A549 (cell line): ENCODE measurements around the gene ITM2B.

Source experiments
- CTCF ChIP-seq: fragments of >200 bp; sonication (Bioruptor Twin); formaldehyde crosslinking; IDR thresholded peaks from 3 replicates; pipeline ENCODE4 v1.5.1; 2016
- EHF ChIP-seq: fragments of 250-450 bp; sonication (Bioruptor Pico); IDR thresholded peaks from 2 replicates; pipeline ENCODE4 v1.5.0; 2020; ENCODE audit warnings: mild to moderate bottlenecking
- HEYL ChIP-seq: fragments of 250-450 bp; sonication (Bioruptor Pico); IDR thresholded peaks from 2 replicates; pipeline ENCODE4 v1.8.0; 2021; ENCODE audit warnings: mild to moderate bottlenecking, moderate library complexity
- KDM1A ChIP-seq: fragments of 200-600 bp; sonication (generic); IDR thresholded peaks from 2 replicates; pipeline ENCODE4 v1.6.1; 2016; ENCODE audit warnings: low read depth, mild to moderate bottlenecking
- MYC ChIP-seq: IDR thresholded peaks from 2 replicates; pipeline ENCODE4 v1.6.1; 2012; ENCODE audit warnings: mild to moderate bottlenecking, inconsistent platforms, low read length, improper control_type of control experiment, borderline replicate concordance
- PHF8 ChIP-seq: fragments of 200-600 bp; sonication (generic); IDR thresholded peaks from 2 replicates; pipeline ENCODE4 v1.6.1; 2016; ENCODE audit warnings: low read depth, mild to moderate bottlenecking, antibody characterized with exemption, moderate library complexity, borderline replicate concordance
- SMC3 ChIP-seq: fragments of >200 bp; sonication (Bioruptor Twin); formaldehyde crosslinking; IDR thresholded peaks from 3 replicates; pipeline ENCODE4 v1.6.1; 2018; ENCODE audit warnings: inconsistent platforms
- TP53 ChIP-seq: fragments of 250-450 bp; sonication (Bioruptor Pico); IDR thresholded peaks from 2 replicates; pipeline ENCODE4 v1.5.0; 2021; ENCODE audit warnings: mild to moderate bottlenecking, moderate library complexity

- no peak for TF ChIP-seq CTCF
- TF ChIP-seq MYC: no peak
- no peak for TF ChIP-seq KDM1A
- no peak for TF ChIP-seq SMC3
- no peak for TF ChIP-seq EHF
- TF ChIP-seq HEYL (CRISPR knock-in tag): no peak
- TF ChIP-seq TP53: no peak
- no peak for TF ChIP-seq PHF8
These were observed 71.3 kb downstream of the ITM2B start for GRCh38 chr13:48304143-48304876.
